Astrocyte of the cerebellum (primary cell): ENCODE data around the gene SLX4IP.

Experiments
- DNase-seq: peaks from one replicate; pipeline ENCODE4 v3.0.0-alpha.2; 2011; ENCODE audit warnings: low read depth
- H3K4me3 ChIP-seq: 2 replicates; pipeline ENCODE4 v1.5.1; 2011; ENCODE audit warnings: mild to moderate bottlenecking, low read depth, low read length, moderate library complexity
- CTCF ChIP-seq: IDR thresholded peaks from 2 replicates; pipeline ENCODE4 v1.5.1; 2012; ENCODE audit warnings: low read length, low read depth, moderate library complexity, mild to moderate bottlenecking; ENCODE audit errors: missing control alignments
- in situ Hi-C: cut with HindIII; loops from 2 replicates; pipeline ENCODE4 v1.10.0; 2017; ENCODE audit warnings: low sequenced_read_pairs

The SLX4IP gene

GRCh38 chr20:10636326-10636818 lies 201.3 kb downstream of the SLX4IP start:
- no peak overlapping the region for H3K4me3 ChIP-seq
- peak; percentile 76 for DNase-seq
- no peak for TF ChIP-seq CTCF
- in situ Hi-C loops: no loop called here

- DNase-seq: no peak
- no peak overlapping the region for H3K4me3 ChIP-seq
- in situ Hi-C loops: no loop called here
- no peak for TF ChIP-seq CTCF
These were observed 202.0 kb downstream of the SLX4IP start for GRCh38 chr20:10637031-10637559.

- in situ Hi-C loops: no loop called here
- no peak for DNase-seq
- H3K4me3 ChIP-seq: no peak overlapping the region
- TF ChIP-seq CTCF: no peak
These were observed 202.5 kb downstream of the SLX4IP start for GRCh38 chr20:10637563-10637962.

GRCh38 chr20:10639077-10639736 lies 204.1 kb downstream of the SLX4IP start:
- in situ Hi-C loops: no loop called here
- no peak for DNase-seq
- no peak overlapping the region for H3K4me3 ChIP-seq
- TF ChIP-seq CTCF: no peak

GRCh38 chr20:10639737-10640556 lies 204.8 kb downstream of the SLX4IP start:
- DNase-seq: no peak
- in situ Hi-C loops: no loop called here
- H3K4me3 ChIP-seq: no peak overlapping the region
- TF ChIP-seq CTCF: no peak

- in situ Hi-C loops: no loop called here
- no peak for DNase-seq
- no peak for TF ChIP-seq CTCF
- H3K4me3 ChIP-seq: no peak overlapping the region
These were observed 205.8 kb downstream of the SLX4IP start for GRCh38 chr20:10640897-10641296.
